Stimulated activated naive CD8-positive, alpha-beta T cell treated with anti-CD3 and anti-CD28 coated beads, Interleukin-15, amount 100 ng/mL, for 72 hours (primary cell): ENCODE measurements around the gene IGFBPL1.

ENCODE experiments used
- ATAC-seq: fragments of 150-1000 bp; cut with Tn5 transposase; 2 replicates; pipeline ENCODE4 v1.10.0; 2021; ENCODE audit warnings: mild to moderate bottlenecking, moderate library complexity
- DNase-seq, 2 donors: peaks; one replicate each; pipeline ENCODE4 v3.0.0; 2021 to 2022
- H3K27ac Mint-ChIP-seq, 2 donors: one replicate each; pipeline ENCODE4 v1.8.0; 2022; ENCODE audit warnings: mild to moderate bottlenecking in 2 of 2, mixed read lengths in 2 of 2, moderate library complexity in 2 of 2
- H3K27me3 Mint-ChIP-seq: one replicate; pipeline ENCODE4 v1.8.0; 2022; ENCODE audit warnings: mixed read lengths
- H3K4me1 Mint-ChIP-seq: one replicate; pipeline ENCODE4 v1.8.0; 2022; ENCODE audit warnings: mild to moderate bottlenecking, mixed read lengths
- H3K4me3 Mint-ChIP-seq, 2 donors: one replicate each; pipeline ENCODE4 v1.8.0; 2022; ENCODE audit warnings: mild to moderate bottlenecking in 2 of 2, mixed read lengths in 2 of 2, moderate library complexity in 1 of 2
- H3K9me3 Mint-ChIP-seq, 2 donors: one replicate each; pipeline ENCODE4 v1.8.0; 2022; ENCODE audit warnings: mixed read lengths in 2 of 2

IGFBPL1 gene

GRCh38 chr9:38392235-38393127 lies 31.8 kb downstream of the IGFBPL1 start, which contains the start of gene ALDH1B1:
Gene ALDH1B1, plus strand, starts transcription at chr9:38392702. Its CDS starts 3,047 bp downstream, at chr9:38395749.
- peaks cover 21% of the 10 kb centered on the region for H3K27me3 Mint-ChIP-seq
- DNase-seq = peak; percentile 65 to 74
- H3K4me3 Mint-ChIP-seq = peak within 1 kb of the TSS; percentile 92 to 96
- ATAC-seq = peak; percentile 96
- H3K4me1 Mint-ChIP-seq = peaks cover 25% of the 10 kb centered on the region
- peak within 1 kb of the TSS; percentile 94 to 97 for H3K27ac Mint-ChIP-seq
- peaks cover 3 to 10% of the 10 kb centered on the region in 2 donors for H3K9me3 Mint-ChIP-seq

GRCh38 chr9:38391278-38392118 lies 32.8 kb downstream of the IGFBPL1 start:
- Mint-ChIP-seq H3K27ac (peak overlapping the region in 1 of 2 donors; percentile 97), H3K27me3 (peaks cover 21% of the 10 kb centered on the region)

GRCh38 chr9:38390851-38391250 lies 33.4 kb downstream of the IGFBPL1 start:
- Mint-ChIP-seq H3K9me3 (peaks cover 0 to 10% of the 10 kb centered on the region in 2 donors), H3K4me1 (peaks cover 25% of the 10 kb centered on the region), H3K27me3 (peaks cover 21% of the 10 kb centered on the region), H3K4me3 (no peak overlapping the region), H3K27ac (no peak overlapping the region)
- DNase-seq = no peak
- no peak for ATAC-seq

More at GRCh38 chr9:38391278-38392118, 32.8 kb downstream of the IGFBPL1 start:
- H3K4me3 Mint-ChIP-seq = peak overlapping the region; percentile 92 to 96
- DNase-seq (no peak), ATAC-seq (no peak)
- peaks cover 25% of the 10 kb centered on the region for H3K4me1 Mint-ChIP-seq
- peaks cover under 1 to 10% of the 10 kb centered on the region in 2 donors for H3K9me3 Mint-ChIP-seq

- DNase-seq = no peak
- H3K27ac Mint-ChIP-seq = no peak overlapping the region
- peaks cover 0 to 10% of the 10 kb centered on the region in 2 donors for H3K9me3 Mint-ChIP-seq
- ATAC-seq = no peak
- H3K27me3 Mint-ChIP-seq = peaks cover 21% of the 10 kb centered on the region
- no peak overlapping the region for H3K4me3 Mint-ChIP-seq
- peaks cover 25% of the 10 kb centered on the region for H3K4me1 Mint-ChIP-seq
Observed at GRCh38 chr9:38390442-38390841, 33.8 kb downstream of the IGFBPL1 start.

- DNase-seq (no peak), ATAC-seq (no peak)
- peaks cover 33% of the 10 kb centered on the region for H3K27me3 Mint-ChIP-seq
- H3K9me3 Mint-ChIP-seq = peaks cover 6 to 15% of the 10 kb centered on the region in 2 donors
- no peak overlapping the region for H3K27ac Mint-ChIP-seq
- H3K4me1 Mint-ChIP-seq = peaks cover 21% of the 10 kb centered on the region
- H3K4me3 Mint-ChIP-seq = no peak overlapping the region
Observed at GRCh38 chr9:38389313-38389712, 34.9 kb downstream of the IGFBPL1 start.

GRCh38 chr9:38388283-38389223 lies 35.7 kb downstream of the IGFBPL1 start:
- peak overlapping the region in 1 of 2 donors; percentile 73 for H3K27ac Mint-ChIP-seq
- no peak for ATAC-seq

GRCh38 chr9:38387751-38388150 lies 36.5 kb downstream of the IGFBPL1 start:
- Mint-ChIP-seq H3K4me3 (no peak overlapping the region), H3K27ac (no peak overlapping the region), H3K27me3 (peaks cover 37% of the 10 kb centered on the region), H3K9me3 (peaks cover 6 to 15% of the 10 kb centered on the region in 2 donors), H3K4me1 (peaks cover 6% of the 10 kb centered on the region)
- no peak for DNase-seq
- no peak for ATAC-seq

More at GRCh38 chr9:38388283-38389223, 35.7 kb downstream of the IGFBPL1 start:
- Mint-ChIP-seq H3K27me3 (peaks cover 37% of the 10 kb centered on the region), H3K4me1 (peaks cover 14% of the 10 kb centered on the region), H3K4me3 (no peak overlapping the region), H3K9me3 (peaks cover 6 to 15% of the 10 kb centered on the region in 2 donors)
- no peak for DNase-seq

GRCh38 chr9:38387066-38387465 lies 37.2 kb downstream of the IGFBPL1 start:
- DNase-seq (no peak), ATAC-seq (no peak)
- peaks cover 6 to 15% of the 10 kb centered on the region in 2 donors for H3K9me3 Mint-ChIP-seq
- no peak overlapping the region for H3K4me3 Mint-ChIP-seq
- peaks cover 3% of the 10 kb centered on the region for H3K4me1 Mint-ChIP-seq
- no peak overlapping the region for H3K27ac Mint-ChIP-seq
- H3K27me3 Mint-ChIP-seq = peaks cover 37% of the 10 kb centered on the region

- peaks cover 32% of the 10 kb centered on the region for H3K27me3 Mint-ChIP-seq
- no peak for ATAC-seq
- no peak overlapping the region for H3K4me3 Mint-ChIP-seq
Observed at GRCh38 chr9:38386319-38386895, 37.8 kb downstream of the IGFBPL1 start.

GRCh38 chr9:38385896-38386295 lies 38.4 kb downstream of the IGFBPL1 start:
- ATAC-seq = no peak
- Mint-ChIP-seq H3K27ac (no peak overlapping the region), H3K4me1 (no peaks in the 10 kb centered on the region), H3K9me3 (peaks cover 6 to 15% of the 10 kb centered on the region in 2 donors), H3K27me3 (peaks cover 27% of the 10 kb centered on the region), H3K4me3 (no peak overlapping the region)
- no peak for DNase-seq

More at GRCh38 chr9:38386319-38386895, 37.8 kb downstream of the IGFBPL1 start:
- peaks cover 6 to 15% of the 10 kb centered on the region in 2 donors for H3K9me3 Mint-ChIP-seq
- DNase-seq = no peak
- no peak overlapping the region for H3K27ac Mint-ChIP-seq
- no peaks in the 10 kb centered on the region for H3K4me1 Mint-ChIP-seq

- Mint-ChIP-seq H3K4me1 (no peaks in the 10 kb centered on the region), H3K27ac (no peak overlapping the region), H3K4me3 (no peak overlapping the region), H3K9me3 (peaks cover 6 to 15% of the 10 kb centered on the region in 2 donors), H3K27me3 (peaks cover 23% of the 10 kb centered on the region)
- ATAC-seq (no peak), DNase-seq (no peak)
Observed at GRCh38 chr9:38384990-38385848, 39.0 kb downstream of the IGFBPL1 start.

- Mint-ChIP-seq H3K4me3 (no peak overlapping the region), H3K27me3 (peaks cover 16% of the 10 kb centered on the region)
Observed at GRCh38 chr9:38382141-38382540, 42.1 kb downstream of the IGFBPL1 start.

GRCh38 chr9:38380872-38381534 lies 43.3 kb downstream of the IGFBPL1 start:
- H3K27me3 Mint-ChIP-seq = peaks cover 16% of the 10 kb centered on the region
- ATAC-seq (no peak), DNase-seq (no peak)
- H3K27ac Mint-ChIP-seq = no peak overlapping the region
- H3K4me3 Mint-ChIP-seq = no peak overlapping the region
- H3K9me3 Mint-ChIP-seq = peaks cover 6 to 15% of the 10 kb centered on the region in 2 donors
- H3K4me1 Mint-ChIP-seq = no peaks in the 10 kb centered on the region

More at GRCh38 chr9:38382141-38382540, 42.1 kb downstream of the IGFBPL1 start:
- Mint-ChIP-seq H3K27ac (peak overlapping the region in 1 of 2 donors; percentile 89), H3K4me1 (no peaks in the 10 kb centered on the region), H3K9me3 (peaks cover 6 to 15% of the 10 kb centered on the region in 2 donors)
- ATAC-seq = no peak
- DNase-seq = no peak
